Measurements from ENCODE around the gene NRF1. TPM values are rescaled to one million over a fixed set of nuclear protein-coding genes. Genes with fewer than 3 reads are reported as not detected.

The NRF1 gene
- total RNA-seq, 1 donor from 2014 or later, result 12.9 TPM

- DNase-seq (ENCODE audit: low read depth in 2 of 2), result no peak
Observed at GRCh38 chr7:129769400-129769774, 157.9 kb downstream of the NRF1 start.

- no peak for DNase-seq (ENCODE audit: low read depth in 2 of 2)
Observed at GRCh38 chr7:129769866-129770808, 158.6 kb downstream of the NRF1 start.

DNA sequence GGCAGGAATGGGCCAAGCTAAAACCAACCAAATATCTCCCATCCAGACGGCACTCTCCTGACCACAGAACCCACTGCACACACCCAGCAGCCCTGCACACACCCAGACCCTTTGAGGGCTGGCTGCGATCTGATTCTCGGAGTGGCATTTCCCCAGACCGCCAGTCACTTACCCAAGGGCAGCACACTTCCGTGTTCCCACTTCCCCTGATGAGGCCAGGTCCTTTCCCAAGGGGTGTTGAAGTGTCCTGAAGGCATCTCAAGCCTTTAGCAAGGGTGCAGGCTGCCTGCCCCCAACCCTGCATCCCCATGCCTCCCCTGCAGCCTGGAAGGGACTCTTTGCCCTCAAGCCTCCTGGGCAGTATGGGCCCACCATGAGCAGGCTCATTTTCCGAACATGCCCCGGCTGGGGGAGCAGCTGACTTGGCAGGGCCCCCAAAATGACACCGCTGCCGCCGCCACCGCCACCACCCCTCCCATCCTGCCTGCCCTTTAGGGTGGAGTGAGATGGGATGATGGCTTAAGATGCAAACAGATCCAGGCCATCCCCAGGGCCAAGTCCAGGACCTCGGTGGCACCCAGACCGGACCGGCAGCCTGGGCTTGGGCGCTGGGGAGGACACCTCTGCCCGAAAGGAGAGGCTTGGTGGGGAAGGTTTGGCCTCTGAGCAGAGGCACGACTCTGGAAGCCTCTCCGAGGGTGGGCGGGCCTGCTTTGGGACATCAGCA lies 159.8 kb downstream of the NRF1 start:
- no peak for DNase-seq (ENCODE audit: low read depth in 2 of 2)

DNA sequence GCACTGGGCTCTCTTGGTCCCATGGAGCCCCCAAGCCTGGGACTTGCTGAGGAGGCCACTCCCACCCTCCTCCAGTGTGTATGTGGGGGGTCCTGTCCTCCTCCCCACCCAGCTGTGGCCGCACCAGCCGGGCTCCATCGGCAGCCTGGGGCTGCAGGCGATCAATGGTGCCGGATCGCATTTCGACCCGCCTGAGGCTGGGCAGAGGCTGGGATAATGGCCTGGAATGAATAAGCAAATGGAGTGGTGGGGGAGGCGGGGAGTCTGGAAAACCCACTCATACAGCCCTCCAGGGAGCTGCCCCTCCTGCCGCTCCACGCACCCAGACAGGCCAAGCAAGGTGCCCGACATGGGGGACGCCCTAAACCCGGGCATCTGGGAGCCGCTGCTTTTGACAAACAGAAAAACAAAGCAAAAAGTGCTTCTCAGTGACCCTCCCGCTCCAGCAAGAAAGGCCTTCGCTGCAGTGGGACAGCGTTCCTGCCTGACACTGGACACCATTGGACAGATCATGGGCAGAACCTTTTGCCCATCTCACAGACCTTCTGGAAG lies 160.5 kb downstream of the NRF1 start:
- no peak for DNase-seq (ENCODE audit: low read depth in 2 of 2)

GRCh38 chr7:129772646-129773280 lies 161.2 kb downstream of the NRF1 start:
- no peak for DNase-seq (ENCODE audit: low read depth in 2 of 2)

- no peak for DNase-seq (ENCODE audit: low read depth in 2 of 2)
Observed at GRCh38 chr7:129773328-129773731, 161.8 kb downstream of the NRF1 start.

DNA sequence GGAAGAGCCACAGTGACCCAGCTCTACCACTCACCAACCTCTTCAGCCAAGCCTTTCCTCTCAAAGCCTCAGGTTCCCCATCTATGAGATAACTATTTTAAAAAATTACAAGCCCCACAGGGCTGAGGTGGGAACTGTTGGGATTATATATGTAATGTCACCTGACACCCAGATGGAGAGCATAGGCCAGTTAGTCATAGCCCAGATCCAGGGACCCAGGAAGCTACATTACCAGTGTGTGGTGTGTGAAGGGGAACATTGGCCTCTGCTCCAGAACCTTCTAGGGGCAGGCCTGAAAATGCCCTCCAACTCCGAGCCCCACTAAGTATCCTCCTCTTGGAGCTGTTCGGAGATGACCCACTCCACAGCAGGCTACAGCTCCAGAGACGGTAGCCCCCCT lies 162.4 kb downstream of the NRF1 start:
- DNase-seq (ENCODE audit: low read depth in 2 of 2), result no peak

- no peak for DNase-seq (ENCODE audit: low read depth in 2 of 2)
Observed at GRCh38 chr7:129774359-129774758, 162.8 kb downstream of the NRF1 start.

DNA sequence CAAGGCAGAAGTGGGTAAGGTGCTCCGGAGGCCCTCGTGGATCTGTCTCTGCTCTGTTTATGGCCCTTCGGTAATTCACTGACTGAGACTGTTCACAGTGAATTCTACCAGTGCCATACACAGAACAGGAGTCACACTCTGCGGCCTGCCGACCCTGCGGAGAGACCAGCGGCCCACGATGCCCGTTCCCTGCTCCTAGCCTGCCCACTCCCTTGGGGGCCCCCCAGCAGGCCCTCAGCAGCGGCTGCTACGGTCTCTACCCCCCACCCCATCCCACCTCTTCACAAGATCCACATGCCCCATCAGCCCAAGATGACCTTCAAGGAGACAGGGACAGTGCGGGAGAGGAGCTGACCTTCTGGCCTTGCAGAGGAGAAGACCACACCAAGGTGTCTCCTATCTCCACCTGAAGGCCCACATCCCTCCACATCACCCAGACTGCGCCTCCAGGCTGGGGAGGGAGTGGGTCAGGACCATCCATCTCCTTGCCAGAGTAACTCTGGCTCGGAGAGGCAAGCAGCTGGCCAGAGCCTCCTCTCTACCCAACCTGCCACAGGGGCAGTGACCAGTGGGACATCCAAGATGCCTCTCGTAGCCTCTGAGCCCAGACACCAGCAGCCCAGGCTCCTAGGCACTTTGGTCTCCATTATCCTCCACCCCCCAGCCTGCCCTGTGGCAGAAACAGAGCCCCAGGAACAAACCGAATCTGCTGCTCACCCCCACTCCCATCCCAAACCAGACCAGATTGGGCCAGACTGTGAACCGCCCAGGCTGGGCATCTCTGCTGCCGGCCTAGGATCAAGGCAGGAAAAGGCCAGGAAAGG lies 163.6 kb downstream of the NRF1 start:
- DNase-seq (ENCODE audit: low read depth in 2 of 2), result no peak

- no peak for DNase-seq (ENCODE audit: low read depth in 2 of 2)
Observed at GRCh38 chr7:129775695-129776361, 164.3 kb downstream of the NRF1 start.

DNA sequence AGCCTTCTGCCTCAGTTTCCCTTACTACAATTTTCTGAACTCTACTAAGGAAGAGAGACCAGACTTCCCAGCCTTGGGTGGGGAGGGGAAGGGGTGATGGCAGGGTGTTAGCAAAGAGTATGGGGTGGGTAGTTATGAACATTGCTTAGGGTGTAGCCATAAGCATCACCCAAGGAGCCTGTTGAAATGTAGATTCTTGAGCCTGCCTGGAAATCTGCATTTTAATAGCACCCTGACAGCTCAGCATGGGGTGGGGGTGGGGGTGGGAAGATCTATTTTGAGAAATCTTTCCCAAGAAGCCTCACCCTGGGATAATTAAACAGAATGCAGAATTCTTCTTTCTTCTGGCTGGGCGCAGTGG lies 164.8 kb downstream of the NRF1 start:
- no peak for DNase-seq (ENCODE audit: low read depth in 2 of 2)

DNA sequence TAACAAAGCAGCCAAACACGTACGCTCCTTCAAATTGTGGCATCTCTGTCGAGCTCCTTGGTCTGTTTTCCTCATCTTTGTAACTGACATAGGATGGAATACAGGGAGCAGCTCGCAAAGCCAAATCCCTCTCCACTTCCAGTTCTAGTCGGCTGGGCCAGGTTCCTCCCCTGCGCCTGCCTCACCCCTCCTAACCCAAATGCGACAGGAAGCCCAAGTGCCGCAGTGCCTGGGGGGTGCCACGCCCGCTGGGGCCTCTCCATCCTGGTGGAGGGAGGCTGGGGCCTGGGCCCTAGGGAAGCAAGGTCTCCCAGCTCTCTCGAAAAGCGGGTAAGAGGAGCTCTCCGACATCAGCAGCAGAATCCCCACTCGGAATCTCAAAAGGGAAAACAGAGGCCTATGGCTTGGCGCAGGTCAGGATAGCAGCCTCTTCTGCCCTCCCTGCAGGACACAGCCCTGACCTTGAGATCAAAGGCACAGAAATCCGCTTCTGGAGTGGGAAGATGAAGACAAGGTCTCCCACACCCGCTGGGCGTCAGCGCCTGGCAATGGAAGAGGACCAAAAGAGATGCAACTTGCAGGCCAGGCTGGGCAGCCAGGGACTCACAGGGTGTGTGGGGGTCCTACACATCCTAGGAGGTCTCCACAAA lies 165.8 kb downstream of the NRF1 start:
- no peak for DNase-seq (ENCODE audit: low read depth in 2 of 2)

- DNase-seq (ENCODE audit: low read depth in 2 of 2), result no peak
Observed at GRCh38 chr7:129777993-129778769, 166.7 kb downstream of the NRF1 start.

DNA sequence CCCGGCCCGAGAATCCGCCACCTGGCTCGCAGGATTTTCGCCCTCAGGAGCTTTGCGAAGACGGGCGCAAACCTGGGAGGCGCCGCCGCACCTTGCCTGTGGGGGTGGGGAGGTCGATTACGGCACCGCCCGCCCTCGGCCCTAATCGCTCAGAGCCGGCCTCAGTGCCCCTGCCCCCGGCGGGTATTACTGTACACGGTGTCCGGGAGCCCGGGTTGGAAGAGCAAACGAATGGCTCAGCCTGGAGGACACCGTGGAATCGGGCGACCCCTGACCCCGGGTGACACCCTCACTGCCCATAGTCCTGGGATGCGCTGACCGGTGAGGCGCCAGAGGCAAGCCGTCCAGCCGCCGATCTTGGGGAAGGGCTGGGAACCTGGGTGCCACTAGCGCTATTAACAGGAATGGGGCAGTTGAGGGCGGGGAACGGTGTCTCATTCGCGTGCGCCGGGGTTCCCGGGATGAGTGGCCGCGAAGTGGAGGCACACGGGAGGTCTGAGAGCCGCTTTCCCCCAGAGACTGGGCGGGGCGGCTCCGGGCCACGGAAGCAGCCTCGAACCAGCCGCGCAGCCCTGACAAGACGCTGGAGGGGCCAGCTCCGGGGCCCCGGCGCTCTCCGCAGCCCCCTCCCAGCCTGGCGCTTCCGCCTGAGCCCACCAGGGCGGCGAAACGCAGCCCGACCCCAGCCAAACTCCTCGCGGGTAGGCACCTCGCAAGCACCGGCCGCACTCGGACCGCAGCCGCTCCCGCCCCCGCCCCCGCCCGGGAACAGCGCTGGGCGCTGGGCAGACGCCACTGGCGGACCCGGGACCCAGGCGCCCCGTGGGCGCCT lies 167.5 kb downstream of the NRF1 start:
- no peak for DNase-seq (ENCODE audit: low read depth in 2 of 2)

GRCh38 chr7:129779602-129780256 lies 168.2 kb downstream of the NRF1 start:
- DNase-seq (ENCODE audit: low read depth in 2 of 2), result no peak

- no peak for DNase-seq (ENCODE audit: low read depth in 2 of 2)
Observed at GRCh38 chr7:129780257-129780973, 168.9 kb downstream of the NRF1 start.
